AG09309 (cell line): ENCODE measurements around the gene MFNG.

ENCODE experiments used
- DNase-seq: peaks from one replicate; pipeline ENCODE4 v3.0.0-alpha.2; 2010; ENCODE audit warnings: low read depth
- H3K4me3 ChIP-seq: 2 replicates; pipeline ENCODE4 v1.5.1; 2011; ENCODE audit warnings: mild to moderate bottlenecking, low read depth, low read length, moderate library complexity; ENCODE audit not compliant: control insufficient read depth
- CTCF ChIP-seq: IDR thresholded peaks from 2 replicates; pipeline ENCODE4 v1.5.1; 2011; ENCODE audit warnings: mild to moderate bottlenecking, low read depth, low read length, inconsistent platforms; ENCODE audit not compliant: insufficient read depth, control insufficient read depth; ENCODE audit errors: missing control alignments

MFNG gene

GRCh38 chr22:37501610-37502341, 15.6 kb upstream of the MFNG start:
- DNase-seq: peak; percentile 51
- no peak overlapping the region for H3K4me3 ChIP-seq
- TF ChIP-seq CTCF: no peak

GRCh38 chr22:37500745-37501609, 14.8 kb upstream of the MFNG start:
- no peak for TF ChIP-seq CTCF

GRCh38 chr22:37499789-37500540, 13.8 kb upstream of the MFNG start:
- DNase-seq: no peak
- no peak overlapping the region for H3K4me3 ChIP-seq
- no peak for TF ChIP-seq CTCF

More at GRCh38 chr22:37500745-37501609, 14.8 kb upstream of the MFNG start:
- no peak for DNase-seq
- H3K4me3 ChIP-seq: no peak overlapping the region

GRCh38 chr22:37499027-37499707, 13.0 kb upstream of the MFNG start:
- TF ChIP-seq CTCF: no peak
- no peak overlapping the region for H3K4me3 ChIP-seq
- DNase-seq: no peak

GRCh38 chr22:37498289-37498909, 12.2 kb upstream of the MFNG start:
- no peak overlapping the region for H3K4me3 ChIP-seq
- peak; percentile 19 for TF ChIP-seq CTCF
- no peak for DNase-seq
